HEK293T (cell line): ENCODE results near the gene SLC8A1.

ENCODE experiments used
- CTCF ChIA-PET: fragments of 350-600 bp; formaldehyde crosslinking; extraction: SDS; loops from one replicate; lab custom pipeline; 2021; ENCODE audit warnings: antibody characterized with exemption, inconsistent platforms; lab: Yijun Ruan, JAX
- POLR2A ChIA-PET: fragments of 350-600 bp; formaldehyde crosslinking; extraction: SDS; loops from one replicate; lab custom pipeline; 2020; ENCODE audit warnings: antibody characterized with exemption, inconsistent platforms; lab: Yijun Ruan, JAX
- DNase-seq: peaks from one replicate; pipeline ENCODE4 v3.0.0; 2012; ENCODE audit warnings: mixed read lengths; ENCODE audit errors: extremely low spot score
- ARNT ChIP-seq: fragments of 450-650 bp; IDR thresholded peaks from 2 replicates; pipeline ENCODE4 v1.6.1; 2017; ENCODE audit warnings: mild to moderate bottlenecking
- BHLHE40 ChIP-seq: fragments of 450-650 bp; IDR thresholded peaks from 2 replicates; pipeline ENCODE4 v1.6.1; 2016; ENCODE audit warnings: mild to moderate bottlenecking, moderate library complexity, borderline replicate concordance
- CTBP1 ChIP-seq: fragments of 450-650 bp; IDR thresholded peaks from 2 replicates; pipeline ENCODE4 v1.6.1; 2016; ENCODE audit warnings: borderline replicate concordance
- ELF4 ChIP-seq: fragments of 450-650 bp; IDR thresholded peaks from 2 replicates; pipeline ENCODE4 v1.6.1; 2017; ENCODE audit warnings: antibody characterized with exemption
- FOXA1 ChIP-seq: fragments of 450-650 bp; IDR thresholded peaks from 2 replicates; pipeline ENCODE4 v1.6.1; 2016; ENCODE audit warnings: mild to moderate bottlenecking
- FOXK2 ChIP-seq: fragments of 450-650 bp; IDR thresholded peaks from 2 replicates; pipeline ENCODE4 v1.6.1; 2016; ENCODE audit warnings: mild to moderate bottlenecking
- FOXM1 ChIP-seq: fragments of 450-650 bp; IDR thresholded peaks from 2 replicates; pipeline ENCODE4 v1.6.1; 2017; ENCODE audit warnings: mild to moderate bottlenecking, borderline replicate concordance
- HDGF ChIP-seq: fragments of 450-650 bp; IDR thresholded peaks from 2 replicates; pipeline ENCODE4 v1.6.1; 2017; ENCODE audit warnings: antibody characterized with exemption, borderline replicate concordance
- L3MBTL2 ChIP-seq: fragments of 450-650 bp; conservative IDR thresholded peaks from 2 replicates; pipeline ENCODE4 v1.6.1; 2016; ENCODE audit warnings: mild to moderate bottlenecking
- LEF1 ChIP-seq: fragments of 450-650 bp; IDR thresholded peaks from 2 replicates; pipeline ENCODE4 v1.6.1; 2017; ENCODE audit warnings: mild to moderate bottlenecking, borderline replicate concordance
- NFRKB ChIP-seq: fragments of 450-650 bp; IDR thresholded peaks from 2 replicates; pipeline ENCODE4 v1.6.1; 2016; ENCODE audit warnings: mild to moderate bottlenecking, moderate library complexity
- PKNOX1 ChIP-seq: fragments of 450-650 bp; IDR thresholded peaks from 2 replicates; pipeline ENCODE4 v1.6.1; 2016
- SP1 ChIP-seq: fragments of 450-650 bp; IDR thresholded peaks from 2 replicates; pipeline ENCODE4 v1.6.1; 2017
- SUZ12 ChIP-seq: fragments of 450-650 bp; IDR thresholded peaks from 2 replicates; pipeline ENCODE4 v1.6.1; 2016; ENCODE audit warnings: mild to moderate bottlenecking
- TARDBP ChIP-seq: fragments of 450-650 bp; IDR thresholded peaks from 2 replicates; pipeline ENCODE4 v1.6.1; 2016
- ZNF384 ChIP-seq: fragments of 450-650 bp; IDR thresholded peaks from 2 replicates; pipeline ENCODE4 v1.6.1; 2016

SLC8A1 gene

GRCh38 chr2:40466332-40466906 lies 14.5 kb upstream of the SLC8A1 start:
- ChIA-PET CTCF (interaction anchor here (0.5 kb wide), 1 partner anchor 10 kb away, joined by 3 read pairs; no protein-coding TSS in a partner anchor), POLR2A (no interaction called here)
- no peak for TF ChIP-seq ZNF384
- no peak for DNase-seq

GRCh38 chr2:40463112-40463511 lies 11.2 kb upstream of the SLC8A1 start:
- ChIA-PET CTCF (no interaction called here), POLR2A (no interaction called here)
- TF ChIP-seq CTBP1: no peak
- TF ChIP-seq FOXM1: no peak
- TF ChIP-seq LEF1: no peak
- TF ChIP-seq NFRKB: no peak
- TF ChIP-seq SP1: no peak
- no peak for TF ChIP-seq FOXK2
- no peak for TF ChIP-seq PKNOX1
- TF ChIP-seq ZNF384: no peak
- TF ChIP-seq SUZ12: no peak
- TF ChIP-seq ARNT: no peak
- no peak for TF ChIP-seq HDGF
- TF ChIP-seq BHLHE40: no peak
- no peak for TF ChIP-seq FOXA1
- no peak for TF ChIP-seq TARDBP
- DNase-seq: no peak

GRCh38 chr2:40458271-40458794 lies 6.4 kb upstream of the SLC8A1 start:
- POLR2A ChIA-PET: no interaction called here
- TF ChIP-seq LEF1: no peak
- no peak for TF ChIP-seq PKNOX1
- no peak for TF ChIP-seq FOXA1
- no peak for TF ChIP-seq ELF4
- no peak for TF ChIP-seq ZNF384
- TF ChIP-seq FOXK2: no peak
- TF ChIP-seq ARNT: no peak
- no peak for TF ChIP-seq NFRKB
- TF ChIP-seq HDGF: no peak
- TF ChIP-seq SP1: no peak
- TF ChIP-seq BHLHE40: no peak
- no peak for TF ChIP-seq CTBP1
- TF ChIP-seq SUZ12: no peak
- no peak for TF ChIP-seq FOXM1
- TF ChIP-seq L3MBTL2: no peak
- TF ChIP-seq TARDBP: no peak
- CTCF ChIA-PET: no interaction called here
- DNase-seq: no peak

- CTCF ChIA-PET: no interaction called here
- POLR2A ChIA-PET: no interaction called here
- no peak for TF ChIP-seq HDGF
- no peak for TF ChIP-seq FOXM1
- no peak for TF ChIP-seq LEF1
- TF ChIP-seq ELF4: no peak
- TF ChIP-seq BHLHE40: no peak
- TF ChIP-seq SP1: no peak
- TF ChIP-seq FOXA1: no peak
- TF ChIP-seq CTBP1: no peak
- no peak for TF ChIP-seq TARDBP
- DNase-seq: no peak
Measured at GRCh38 chr2:40457837-40458236, 5.9 kb upstream of the SLC8A1 start.

- ChIA-PET CTCF (interaction anchor here (0.6 kb wide), 1 partner anchor 36 kb away, joined by 6 read pairs; no protein-coding TSS in a partner anchor), POLR2A (no interaction called here)
- TF ChIP-seq FOXA1: no peak
- no peak for TF ChIP-seq BHLHE40
- TF ChIP-seq TARDBP: no peak
- no peak for TF ChIP-seq LEF1
- TF ChIP-seq ARNT: no peak
- TF ChIP-seq ZNF384: no peak
- no peak for TF ChIP-seq NFRKB
- no peak for DNase-seq
Measured at GRCh38 chr2:40457366-40457765, 5.5 kb upstream of the SLC8A1 start.

- POLR2A ChIA-PET: no interaction called here
- CTCF ChIA-PET: interaction anchor here (0.6 to 0.7 kb wide), 2 partner anchors 9 to 37 kb away, joined by 3 to 6 read pairs; no protein-coding TSS in a partner anchor
- no peak for DNase-seq
- TF ChIP-seq ELF4 (no peak), CTBP1 (no peak), L3MBTL2 (no peak), SP1 (no peak), ARNT (no peak), HDGF (no peak), SUZ12 (no peak), BHLHE40 (no peak), NFRKB (no peak), FOXK2 (no peak), ZNF384 (no peak), FOXM1 (no peak), LEF1 (no peak), TARDBP (no peak)
Measured at GRCh38 chr2:40456926-40457325, 5.0 kb upstream of the SLC8A1 start.

- POLR2A ChIA-PET: no interaction called here
- no peak for TF ChIP-seq PKNOX1
- no peak for TF ChIP-seq NFRKB
- TF ChIP-seq FOXK2: no peak
- TF ChIP-seq ARNT: no peak
- CTCF ChIA-PET: no interaction called here
- no peak for DNase-seq
Measured at GRCh38 chr2:40455661-40456060, 3.8 kb upstream of the SLC8A1 start.
